A673 (cell line): ENCODE results near the gene CACNA2D4. TPM values are rescaled to one million over a fixed set of nuclear protein-coding genes. Genes with fewer than 3 reads are reported as not detected.

Source experiments
- BruUV-seq: library from RNA; stranded (reverse); fragments of 400-500 nt; replicated peaks from 2 replicates; lab custom pipeline; 2021; lab: Mats Ljungman, UMichigan
- CTCF ChIA-PET: fragments of 300-600 bp; sonication (Branson Sonifier 250); formaldehyde crosslinking; loops from one replicate; lab custom pipeline; 2022; ENCODE audit warnings: antibody characterized with exemption; lab: Charles Lee
- POLR2A ChIA-PET: fragments of 300-600 bp; sonication (Branson Sonifier 250); formaldehyde crosslinking; loops from one replicate; lab custom pipeline; 2022; ENCODE audit warnings: antibody characterized with exemption; ENCODE audit not compliant: low non-redundant PET; lab: Charles Lee
- DNase-seq: peaks from one replicate; pipeline ENCODE4 v3.0.0-alpha.2; 2015; ENCODE audit warnings: low spot score
- H3K27ac ChIP-seq: fragments of 200-600 bp; sonication (generic); 2 replicates; pipeline ENCODE4 v1.5.1; 2016; ENCODE audit warnings: mixed run types, low read depth, mild to moderate bottlenecking, mixed read lengths, antibody characterized with exemption, low read length; ENCODE audit not compliant: poor library complexity, severe bottlenecking
- H3K27me3 ChIP-seq: fragments of 200-600 bp; sonication (generic); replicated peaks from 2 replicates; pipeline ENCODE4 v1.6.1; 2017; ENCODE audit warnings: mixed run types, low read depth, mild to moderate bottlenecking, mixed read lengths, antibody characterized with exemption, low read length; ENCODE audit not compliant: insufficient read depth, poor library complexity
- H3K36me3 ChIP-seq: fragments of 200-600 bp; sonication (generic); 2 replicates; pipeline ENCODE4 v1.6.1; 2016; ENCODE audit warnings: mixed run types, mild to moderate bottlenecking, mixed read lengths, antibody characterized with exemption, low read length; ENCODE audit not compliant: insufficient read depth, poor library complexity, severe bottlenecking
- H3K4me1 ChIP-seq: fragments of 200-600 bp; sonication (generic); 2 replicates; pipeline ENCODE4 v1.6.1; 2017; ENCODE audit warnings: mixed run types, mild to moderate bottlenecking, mixed read lengths, antibody characterized with exemption, low read length; ENCODE audit not compliant: insufficient read depth, poor library complexity, severe bottlenecking
- H3K4me3 ChIP-seq: fragments of 200-600 bp; sonication (generic); 2 replicates; pipeline ENCODE4 v1.5.1; 2016; ENCODE audit warnings: low read depth, mixed run types, mild to moderate bottlenecking, mixed read lengths, low read length; ENCODE audit not compliant: poor library complexity, severe bottlenecking
- H3K9me3 ChIP-seq: fragments of 200-600 bp; sonication (generic); 2 replicates; pipeline ENCODE4 v1.6.1; 2016; ENCODE audit warnings: mixed run types, low read depth, mild to moderate bottlenecking, mixed read lengths, antibody characterized with exemption, low read length; ENCODE audit not compliant: poor library complexity, severe bottlenecking
- CTCF ChIP-seq: fragments of 300-800, 200-600 bp; sonication (generic); conservative IDR thresholded peaks from 2 replicates; pipeline ENCODE4 v1.5.1; 2017; ENCODE audit warnings: low read depth, mild to moderate bottlenecking, antibody characterized with exemption, low read length, moderate library complexity, mixed read lengths
- EZH2 ChIP-seq: fragments of 200-600 bp; sonication (generic); IDR thresholded peaks from 2 replicates; pipeline ENCODE4 v1.6.1; 2017; ENCODE audit warnings: borderline replicate concordance, low read depth, mild to moderate bottlenecking, mixed read lengths, antibody characterized with exemption, low read length; ENCODE audit not compliant: poor library complexity, severe bottlenecking
- intact Hi-C: fragments of 100-400 bp; cut with micrococcal nuclease; formaldehyde crosslinking; loops from one replicate; pipeline ENCODE4 v1.10.0; 2022; ENCODE audit not compliant: unreplicated experiment
- total RNA-seq: library from RNA; stranded (reverse); gene quantifications from 2 replicates; pipeline ENCODE4 v1.2.3, GENCODE V29; 2021

The CACNA2D4 gene
- total RNA-seq, 1 experiment from 2014 or later = 0.41 TPM

- CTCF ChIA-PET = interaction anchor here (0.6 kb wide), 1 partner anchor 24 kb away, joined by 3 read pairs; no protein-coding TSS in a partner anchor
- DNase-seq = no peak
- TF ChIP-seq EZH2 (no peak), CTCF (no peak)
- intact Hi-C loops = no loop called here
- Histone ChIP-seq H3K4me3 (no peak overlapping the region), H3K36me3 (no peaks in the 10 kb centered on the region), H3K27me3 (no peaks in the 10 kb centered on the region), H3K9me3 (no peaks in the 10 kb centered on the region), H3K4me1 (peaks cover 28% of the 10 kb centered on the region), H3K27ac (no peak overlapping the region)
- no TSS peak for BruUV-seq
- POLR2A ChIA-PET = no interaction called here
Measured at GRCh38 chr12:1916371-1917171, 1.9 kb downstream of the CACNA2D4 start.

- Histone ChIP-seq H3K36me3 (no peaks in the 10 kb centered on the region), H3K4me1 (peaks cover 28% of the 10 kb centered on the region), H3K4me3 (no peak overlapping the region), H3K9me3 (no peaks in the 10 kb centered on the region), H3K27ac (no peak overlapping the region), H3K27me3 (no peaks in the 10 kb centered on the region)
- ChIA-PET CTCF (no interaction called here), POLR2A (no interaction called here)
- no peak for TF ChIP-seq CTCF
- no peak for TF ChIP-seq EZH2
- BruUV-seq = no TSS peak
- intact Hi-C loops = no loop called here
- no peak for DNase-seq
Measured at GRCh38 chr12:1915082-1915968, 3.1 kb downstream of the CACNA2D4 start.

GRCh38 chr12:1914114-1914911 is 4.1 kb downstream of the CACNA2D4 start:
- Histone ChIP-seq H3K9me3 (no peaks in the 10 kb centered on the region), H3K4me1 (peaks cover 24% of the 10 kb centered on the region), H3K27ac (no peak overlapping the region), H3K36me3 (no peaks in the 10 kb centered on the region), H3K27me3 (no peaks in the 10 kb centered on the region), H3K4me3 (no peak overlapping the region)
- ChIA-PET POLR2A (no interaction called here), CTCF (no interaction called here)
- no peak for DNase-seq
- no TSS peak for BruUV-seq
- TF ChIP-seq EZH2 (no peak), CTCF (no peak)
- intact Hi-C loops = no loop called here
